Measurements from ENCODE around the gene COL3A1.

GRCh38 chr2:188986839-188987238 is 12.7 kb downstream of the COL3A1 start:
- TF ChIP-seq CTCF (IDR thresholded peaks at IDR 0.05; ENCODE audit: borderline replicate concordance, extremely low read depth, low read length, poor library complexity, severe bottlenecking) (no peak), EZH2 (IDR thresholded peaks at IDR 0.05; ENCODE audit: borderline replicate concordance, low read depth, low read length, severe bottlenecking) (no peak)

All from DND-41 (cell line).